ENCODE results near the gene SUSD6. TPM values are rescaled to one million over a fixed set of nuclear protein-coding genes. Genes with fewer than 3 reads are reported as not detected.
A peak's percentile ranks its signal among the peaks of the same experiment; 100 is the strongest.

The SUSD6 gene
- polyA plus RNA-seq, 3 donors, result 9.1 to 24.4 (median 10.7) TPM

DNA sequence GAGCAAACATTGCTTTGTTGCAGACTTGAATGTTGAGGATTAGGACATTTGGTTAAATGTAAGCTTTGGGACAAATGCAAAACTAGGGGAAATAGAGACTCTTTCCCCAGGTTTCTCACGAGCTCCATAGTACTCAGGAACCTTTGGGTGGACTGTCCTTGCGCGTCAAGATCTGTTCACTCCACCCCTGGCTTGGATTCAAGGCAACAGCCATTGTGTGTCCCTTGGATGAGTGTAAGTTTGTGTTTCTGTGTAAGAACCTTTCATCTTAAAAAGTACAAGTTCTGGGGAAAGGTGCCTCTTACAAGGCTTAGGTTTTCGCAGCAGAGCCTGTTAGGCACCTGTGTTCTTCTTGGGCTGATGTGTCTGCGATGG lies 3.7 kb downstream of the SUSD6 start:
- WGBS, 3 donors, result 52 to 59% (median 57%) methylated on average over 5 of the region's 5 CpGs
- peak overlapping the region; percentile 10 for H3K27ac ChIP-seq (ENCODE audit: low read depth, low read length)

GRCh38 chr14:69615496-69616407 lies 4.4 kb downstream of the SUSD6 start:
- 10 to 37% (median 14%) methylated on average over 9 of the region's 9 CpGs for WGBS, 3 donors
- peak overlapping the region; percentile 10 for H3K27ac ChIP-seq (ENCODE audit: low read depth, low read length)

- no peak overlapping the region for H3K27ac ChIP-seq (ENCODE audit: low read depth, low read length)
- WGBS, 3 donors, result 53 to 59% (median 54%) methylated on average over 1 of the region's 1 CpG
Observed at GRCh38 chr14:69616408-69616773, 5.0 kb downstream of the SUSD6 start.

DNA sequence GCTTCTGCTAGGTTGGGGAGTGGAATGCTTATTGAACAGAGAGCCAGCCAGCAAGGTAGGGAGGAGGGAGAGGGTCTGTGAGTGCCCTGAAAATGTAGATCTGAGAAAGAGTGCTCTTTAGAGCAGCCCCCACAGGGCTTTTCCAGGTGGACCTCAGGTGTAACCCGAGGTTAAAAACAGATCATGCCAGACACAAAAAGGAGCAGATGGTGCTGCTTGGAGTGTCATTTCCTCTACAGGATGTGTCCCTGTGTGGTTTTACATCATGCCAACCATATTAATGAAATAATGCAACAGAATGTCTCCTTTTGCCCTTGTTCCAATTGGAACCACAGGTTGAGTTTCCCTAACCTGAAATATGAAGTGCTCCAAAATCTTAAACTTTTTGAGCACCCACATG lies 6.4 kb downstream of the SUSD6 start:
- WGBS, 3 donors, result 19 to 42% (median 27%) methylated on average over 1 of the region's 1 CpG
- H3K27ac ChIP-seq (ENCODE audit: low read depth, low read length), result no peak overlapping the region

GRCh38 chr14:69619012-69619411 lies 7.6 kb downstream of the SUSD6 start:
- no peak overlapping the region for H3K27ac ChIP-seq (ENCODE audit: low read depth, low read length)
- 54 to 78% (median 57%) methylated on average over 4 of the region's 4 CpGs for WGBS, 3 donors

DNA sequence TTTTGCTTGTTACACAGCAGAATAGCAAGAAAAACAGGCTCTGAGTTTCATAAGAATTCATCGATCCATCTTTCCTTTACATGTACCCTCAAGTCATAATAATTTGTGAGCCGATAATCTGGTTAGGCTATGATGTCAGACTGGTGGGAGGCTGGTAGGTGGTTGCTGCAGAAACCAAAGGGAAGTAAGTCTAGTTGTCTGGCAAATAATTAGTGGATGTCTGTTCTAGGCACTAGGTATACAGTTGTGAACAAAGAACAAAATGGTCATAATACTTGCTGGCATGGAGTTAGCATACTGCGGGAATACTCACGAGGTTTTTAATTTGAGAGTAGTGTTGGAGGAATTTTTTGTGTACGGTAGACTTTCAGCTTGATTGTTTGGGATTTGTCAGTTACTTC lies 8.8 kb downstream of the SUSD6 start:
- no peak overlapping the region for H3K27ac ChIP-seq (ENCODE audit: low read depth, low read length)
- 52 to 68% (median 57%) methylated on average over 5 of the region's 5 CpGs for WGBS, 3 donors

DNA sequence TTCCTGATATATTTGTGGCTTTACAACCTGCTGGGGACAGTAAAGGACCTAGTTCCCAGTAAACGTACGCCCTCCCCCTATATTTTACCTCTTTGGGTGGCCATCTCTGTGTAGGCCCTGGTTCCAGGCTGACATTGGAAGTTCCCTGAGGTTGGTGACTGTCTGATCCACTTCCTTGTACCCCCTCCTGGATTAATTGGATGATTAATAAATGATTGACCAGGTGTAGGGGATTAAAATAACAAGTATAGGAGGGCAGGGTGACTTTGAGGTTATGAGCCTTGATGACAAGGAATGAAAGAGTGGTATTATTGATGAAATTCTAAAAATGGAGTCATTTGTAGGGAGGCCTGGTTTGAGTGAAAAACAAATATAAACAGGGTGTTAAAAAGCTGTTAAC lies 9.6 kb downstream of the SUSD6 start:
- no peak overlapping the region for H3K27ac ChIP-seq (ENCODE audit: low read depth, low read length)
- 75 to 89% (median 77%) methylated on average over 2 of the region's 2 CpGs for WGBS, 3 donors

GRCh38 chr14:69624136-69624535 lies 12.7 kb downstream of the SUSD6 start:
- 66 to 88% (median 86%) methylated on average over 4 of the region's 4 CpGs for WGBS, 3 donors
- H3K27ac ChIP-seq (ENCODE audit: low read depth, low read length), result no peak overlapping the region

GRCh38 chr14:69625299-69626131 lies 14.1 kb downstream of the SUSD6 start:
- no peak overlapping the region for H3K27ac ChIP-seq (ENCODE audit: low read depth, low read length)
- 24 to 49% (median 30%) methylated on average over 11 of the region's 11 CpGs for WGBS, 3 donors

- WGBS, 3 donors, result 80 to 83% (median 81%) methylated on average over 5 of the region's 5 CpGs
- no peak overlapping the region for H3K27ac ChIP-seq (ENCODE audit: low read depth, low read length)
Observed at GRCh38 chr14:69626132-69626500, 14.7 kb downstream of the SUSD6 start.

DNA sequence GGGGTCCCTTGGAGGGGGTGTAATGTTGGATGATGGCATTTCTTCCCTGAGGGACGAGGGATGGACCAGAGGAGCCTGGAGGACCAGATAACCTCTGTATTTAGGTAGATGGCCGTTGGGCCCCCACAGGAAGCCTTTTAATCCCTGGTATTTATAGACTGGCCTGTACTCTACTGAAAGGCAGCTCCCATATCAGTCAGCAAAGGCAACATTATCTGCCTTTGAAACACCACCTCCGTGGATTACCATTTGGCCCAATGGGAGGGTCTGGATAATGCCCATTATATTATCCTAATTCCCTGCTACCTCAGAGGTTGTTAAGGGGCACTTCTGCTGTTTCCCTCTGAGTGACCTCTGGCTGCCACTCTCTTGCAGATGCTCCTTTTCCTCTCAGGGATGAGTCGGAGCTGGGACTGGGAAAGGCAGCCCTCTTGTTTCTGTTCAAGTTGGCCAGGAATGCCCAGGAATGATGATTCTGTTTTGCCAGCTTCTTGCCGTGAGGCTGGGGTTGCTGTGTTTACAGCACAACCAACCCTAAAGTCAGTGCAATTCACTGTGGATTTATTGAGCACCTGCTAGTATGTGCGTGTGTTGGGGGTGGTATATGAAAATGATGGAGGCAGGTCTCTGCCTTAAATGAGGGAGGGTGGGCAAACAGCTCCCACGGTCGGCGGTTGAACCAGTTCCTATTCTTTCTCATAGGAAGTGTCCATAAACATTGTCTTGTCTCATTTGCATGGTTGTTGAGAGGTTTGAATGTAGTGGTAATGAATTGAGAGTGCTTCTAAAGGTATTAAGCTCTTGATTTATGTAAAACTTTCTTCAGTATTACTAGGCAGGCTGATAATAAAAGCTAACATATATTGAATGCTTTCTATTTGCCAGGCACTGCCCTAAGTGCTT lies 18.1 kb downstream of the SUSD6 start:
- 70 to 76% (median 73%) methylated on average over 9 of the region's 9 CpGs for WGBS, 3 donors
- H3K27ac ChIP-seq (ENCODE audit: low read depth, low read length), result no peak overlapping the region

DNA sequence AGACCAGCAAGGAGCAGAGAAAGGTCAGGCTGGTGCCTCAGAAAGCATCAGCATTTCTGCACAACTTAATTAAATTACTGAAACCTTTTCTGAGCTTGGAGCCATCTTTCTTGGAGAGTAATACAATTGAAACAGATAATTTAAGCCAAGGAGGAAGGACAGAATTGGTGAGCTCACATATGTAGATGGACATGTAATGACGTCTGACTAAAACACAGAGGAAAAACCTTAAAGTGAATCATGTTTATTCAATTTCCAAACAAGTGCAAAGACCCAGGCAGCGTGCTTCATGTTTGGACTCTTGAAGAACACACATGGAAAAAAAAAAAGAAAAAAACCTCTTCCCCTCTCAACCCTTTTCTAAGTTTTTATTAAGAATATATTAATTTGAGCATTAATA lies 19.0 kb downstream of the SUSD6 start:
- 67 to 85% (median 71%) methylated on average over 2 of the region's 2 CpGs for WGBS, 3 donors
- no peak overlapping the region for H3K27ac ChIP-seq (ENCODE audit: low read depth, low read length)

DNA sequence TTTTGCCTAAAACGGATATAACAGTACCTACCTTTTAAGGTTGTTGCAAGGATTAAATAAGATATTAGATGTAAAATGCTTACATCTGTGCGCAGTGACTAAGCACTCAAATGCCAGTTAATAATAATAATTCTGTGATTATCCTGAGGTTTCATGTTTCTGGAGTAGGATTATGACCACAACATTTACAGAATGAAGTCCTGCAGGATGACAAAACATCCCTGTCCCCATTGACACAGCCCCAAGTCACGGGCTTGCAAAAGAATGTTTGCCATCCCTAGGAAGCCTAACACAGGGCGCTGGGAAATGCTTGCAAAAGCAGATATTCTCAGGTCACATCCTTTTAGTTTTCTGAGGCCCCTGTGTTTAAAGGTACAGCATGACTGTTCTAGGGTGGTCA lies 20.1 kb downstream of the SUSD6 start:
- no peak overlapping the region for H3K27ac ChIP-seq (ENCODE audit: low read depth, low read length)
- 63 to 79% (median 64%) methylated on average over 4 of the region's 4 CpGs for WGBS, 3 donors

DNA sequence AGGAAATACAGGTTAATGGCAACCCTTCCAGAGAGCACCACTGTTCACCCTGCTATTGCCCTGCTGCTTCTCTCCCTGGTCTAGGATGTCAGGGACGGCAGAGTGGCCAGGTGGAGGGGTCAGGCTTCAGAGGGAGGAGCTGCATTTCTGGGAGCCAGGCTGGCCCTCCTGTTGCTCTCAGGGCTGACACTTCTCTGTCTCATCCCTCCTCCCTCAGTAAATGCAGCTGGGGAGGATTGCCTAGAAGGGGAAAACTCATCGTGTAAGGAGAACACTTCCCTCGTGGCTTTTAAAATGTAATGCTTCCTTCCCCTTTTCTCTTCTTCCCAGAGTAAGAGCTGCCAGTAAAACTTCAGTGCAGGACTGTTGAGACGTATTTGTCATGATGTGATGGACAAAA lies 20.8 kb downstream of the SUSD6 start:
- WGBS, 3 donors, result 15 to 65% (median 17%) methylated on average over 4 of the region's 4 CpGs
- H3K27ac ChIP-seq (ENCODE audit: low read depth, low read length), result no peak overlapping the region

DNA sequence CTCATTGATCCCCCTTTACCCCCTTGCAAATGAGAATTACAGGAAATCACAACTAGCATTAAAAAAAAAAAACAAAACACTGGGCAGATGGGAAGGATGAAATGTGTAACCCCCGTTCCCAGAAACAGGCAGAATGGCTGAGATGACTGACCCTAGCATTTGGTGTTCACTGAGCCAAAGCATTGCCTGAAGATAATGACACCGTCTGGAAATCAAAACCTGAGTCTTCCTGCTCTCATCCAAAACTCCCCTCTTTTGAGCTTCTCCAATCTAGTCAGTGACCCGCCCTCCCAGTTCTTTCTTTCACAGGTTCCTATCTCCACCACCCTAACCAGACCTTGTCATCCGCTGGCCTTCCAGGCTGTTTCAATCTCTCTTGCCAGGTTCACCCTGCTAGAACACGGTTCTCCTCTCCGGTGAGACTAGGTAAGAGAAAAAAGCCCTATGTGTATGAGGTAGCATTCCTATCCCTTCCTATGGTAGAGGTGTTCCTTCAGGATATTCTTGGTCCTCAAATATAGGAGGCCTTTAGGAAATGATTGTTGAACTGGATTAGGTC lies 21.3 kb downstream of the SUSD6 start:
- WGBS, 3 donors, result 73 to 74% (median 73%) methylated on average over 6 of the region's 6 CpGs

GRCh38 chr14:69633238-69633637 lies 21.8 kb downstream of the SUSD6 start:
- no peak overlapping the region for H3K27ac ChIP-seq (ENCODE audit: low read depth, low read length)
- WGBS, 3 donors, result 52 to 70% (median 53%) methylated on average over 3 to 4 of the region's 4 CpGs

More for the DNA sequence above, 21.3 kb downstream of the SUSD6 start:
- no peak overlapping the region for H3K27ac ChIP-seq (ENCODE audit: low read depth, low read length)

GRCh38 chr14:69635981-69636639 lies 24.7 kb downstream of the SUSD6 start:
- WGBS, 3 donors, result 35 to 60% (median 50%) methylated on average over 4 of the region's 4 CpGs

More at GRCh38 chr14:69635981-69636639, 24.7 kb downstream of the SUSD6 start:
- no peak overlapping the region for H3K27ac ChIP-seq (ENCODE audit: low read depth, low read length)
